PC-9 (cell line): ENCODE measurements around the gene GOLGA6A.

ENCODE experiments used
- CTCF ChIP-seq: fragments of 200-600 bp; sonication (generic); conservative IDR thresholded peaks from 2 replicates; pipeline ENCODE4 v1.6.1; 2017; ENCODE audit warnings: mixed run types, antibody characterized with exemption, mild to moderate bottlenecking, moderate library complexity
- EZH2 ChIP-seq: fragments of 200-600 bp; sonication (generic); IDR thresholded peaks from 2 replicates; pipeline ENCODE4 v1.8.0; 2017; ENCODE audit warnings: antibody characterized with exemption, low read depth

GRCh38 chr15:74122403-74123130 lies 40.2 kb upstream of the GOLGA6A start:
- no peak for TF ChIP-seq CTCF
- no peak for TF ChIP-seq EZH2
